Measurements from ENCODE around the gene PAN3.

DNA sequence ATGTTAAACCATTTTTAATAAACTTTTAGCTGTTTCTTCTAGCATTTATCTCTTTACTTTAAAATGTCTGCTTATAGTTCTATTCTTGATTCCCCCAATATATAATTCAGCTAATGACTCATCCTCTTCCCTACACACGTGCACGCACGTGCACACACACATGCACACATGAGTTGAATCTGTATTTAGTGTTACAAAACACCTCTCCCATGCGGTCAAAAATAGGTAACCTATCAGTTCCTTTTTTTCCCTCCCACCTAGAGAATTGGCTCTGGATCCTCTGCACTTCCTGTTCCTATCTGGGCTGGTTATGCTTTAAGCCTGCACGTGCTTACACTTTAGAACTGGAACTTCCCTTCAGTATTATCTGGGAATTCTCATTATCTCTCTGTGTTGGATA is 144.1 kb downstream of the PAN3 start:
- TF ChIP-seq POLR2A (IDR thresholded peaks at IDR 0.05) = no peak
- TF ChIP-seq, protein P1, sequence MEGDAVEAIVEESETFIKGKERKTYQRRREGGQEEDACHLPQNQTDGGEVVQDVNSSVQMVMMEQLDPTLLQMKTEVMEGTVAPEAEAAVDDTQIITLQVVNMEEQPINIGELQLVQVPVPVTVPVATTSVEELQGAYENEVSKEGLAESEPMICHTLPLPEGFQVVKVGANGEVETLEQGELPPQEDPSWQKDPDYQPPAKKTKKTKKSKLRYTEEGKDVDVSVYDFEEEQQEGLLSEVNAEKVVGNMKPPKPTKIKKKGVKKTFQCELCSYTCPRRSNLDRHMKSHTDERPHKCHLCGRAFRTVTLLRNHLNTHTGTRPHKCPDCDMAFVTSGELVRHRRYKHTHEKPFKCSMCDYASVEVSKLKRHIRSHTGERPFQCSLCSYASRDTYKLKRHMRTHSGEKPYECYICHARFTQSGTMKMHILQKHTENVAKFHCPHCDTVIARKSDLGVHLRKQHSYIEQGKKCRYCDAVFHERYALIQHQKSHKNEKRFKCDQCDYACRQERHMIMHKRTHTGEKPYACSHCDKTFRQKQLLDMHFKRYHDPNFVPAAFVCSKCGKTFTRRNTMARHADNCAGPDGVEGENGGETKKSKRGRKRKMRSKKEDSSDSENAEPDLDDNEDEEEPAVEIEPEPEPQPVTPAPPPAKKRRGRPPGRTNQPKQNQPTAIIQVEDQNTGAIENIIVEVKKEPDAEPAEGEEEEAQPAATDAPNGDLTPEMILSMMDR (IDR thresholded peaks at IDR 0.05) = no peak
